Smooth muscle cell (in vitro differentiated cells): ENCODE data around the gene IPO11. TPM values are rescaled to one million over a fixed set of nuclear protein-coding genes. Genes with fewer than 3 reads are reported as not detected.
A peak's percentile ranks its signal among the peaks of the same experiment; 100 is the strongest.

Experiments
- DNase-seq: peaks from one replicate; lab custom pipeline; 2025; ENCODE audit not compliant: unreplicated experiment; lab: John Stamatoyannopoulos, UW
- H2AFZ ChIP-seq: fragments of 200-600 bp; sonication (generic); 2 replicates; pipeline ENCODE4 v1.6.0; 2016; ENCODE audit warnings: antibody characterized with exemption, low read depth, mild to moderate bottlenecking
- H3F3A ChIP-seq: fragments of 200-600 bp; sonication (generic); 2 replicates; pipeline ENCODE4 v1.6.0; 2017; ENCODE audit warnings: antibody characterized with exemption, low read depth
- H3K27ac ChIP-seq: fragments of 200-600 bp; sonication (generic); 2 replicates; pipeline ENCODE4 v1.5.1; 2016; ENCODE audit warnings: low read depth, mild to moderate bottlenecking
- H3K27me3 ChIP-seq: fragments of 200-600 bp; sonication (generic); 2 replicates; pipeline ENCODE4 v1.6.1; 2016; ENCODE audit warnings: low read depth, mild to moderate bottlenecking
- H3K36me3 ChIP-seq: fragments of 200-600 bp; sonication (generic); 2 replicates; pipeline ENCODE4 v1.5.1; 2016; ENCODE audit warnings: low read depth
- H3K4me1 ChIP-seq: fragments of 200-600 bp; sonication (generic); 2 replicates; pipeline ENCODE4 v1.5.1; 2016; ENCODE audit warnings: low read depth
- H3K4me2 ChIP-seq: fragments of 200-600 bp; sonication (generic); 2 replicates; pipeline ENCODE4 v1.6.0; 2016; ENCODE audit warnings: mild to moderate bottlenecking
- H3K4me3 ChIP-seq: fragments of 200-600 bp; sonication (generic); 2 replicates; pipeline ENCODE4 v1.5.1; 2016; ENCODE audit warnings: mild to moderate bottlenecking
- H3K79me2 ChIP-seq: fragments of 200-600 bp; sonication (generic); 2 replicates; pipeline ENCODE4 v1.6.0; 2016; ENCODE audit warnings: low read depth, mild to moderate bottlenecking
- H3K9ac ChIP-seq: fragments of 200-600 bp; sonication (generic); 2 replicates; pipeline ENCODE4 v1.6.0; 2016; ENCODE audit warnings: low read depth
- H3K9me3 ChIP-seq: fragments of 200-600 bp; sonication (generic); replicated peaks from 2 replicates; pipeline ENCODE4 v1.5.1; 2016; ENCODE audit warnings: low read depth
- H4K20me1 ChIP-seq: fragments of 200-600 bp; sonication (generic); 2 replicates; pipeline ENCODE4 v1.6.0; 2016; ENCODE audit warnings: low read depth
- WGBS: methylation state at CpG from one replicate; pipeline ENCODE4 v1.1.7; 2016; ENCODE audit warnings: low lambda C conversion rate; 5-methylcytosine and 5-hydroxymethylcytosine counted together
- polyA plus RNA-seq: library from polyadenylated mRNA; unstranded; fragments of >200 nt; fragmentation: Nextera tagmentation; extraction: Ambion mirVana; gene quantifications from 2 replicates; pipeline ENCODE4 v1.2.1, GENCODE V29; 2016
- total RNA-seq: library from RNA; depleted of rRNA; stranded (reverse); fragments of >200 nt; gene quantifications from 2 replicates; pipeline ENCODE4 v1.2.3, GENCODE V29; 2014
- TF ChIP-seq, protein P1 (sequence below): fragments of 200-600 bp; sonication (generic); IDR thresholded peaks from 2 replicates; pipeline ENCODE4 v1.5.1; 2017; ENCODE audit warnings: borderline replicate concordance, mild to moderate bottlenecking, antibody characterized with exemption; ENCODE audit not compliant: insufficient read depth, poor library complexity, severe bottlenecking

The IPO11 gene
- total and polyA plus RNA-seq, 2 experiments from 2014 or later = 9.3 to 31.8 TPM

DNA sequence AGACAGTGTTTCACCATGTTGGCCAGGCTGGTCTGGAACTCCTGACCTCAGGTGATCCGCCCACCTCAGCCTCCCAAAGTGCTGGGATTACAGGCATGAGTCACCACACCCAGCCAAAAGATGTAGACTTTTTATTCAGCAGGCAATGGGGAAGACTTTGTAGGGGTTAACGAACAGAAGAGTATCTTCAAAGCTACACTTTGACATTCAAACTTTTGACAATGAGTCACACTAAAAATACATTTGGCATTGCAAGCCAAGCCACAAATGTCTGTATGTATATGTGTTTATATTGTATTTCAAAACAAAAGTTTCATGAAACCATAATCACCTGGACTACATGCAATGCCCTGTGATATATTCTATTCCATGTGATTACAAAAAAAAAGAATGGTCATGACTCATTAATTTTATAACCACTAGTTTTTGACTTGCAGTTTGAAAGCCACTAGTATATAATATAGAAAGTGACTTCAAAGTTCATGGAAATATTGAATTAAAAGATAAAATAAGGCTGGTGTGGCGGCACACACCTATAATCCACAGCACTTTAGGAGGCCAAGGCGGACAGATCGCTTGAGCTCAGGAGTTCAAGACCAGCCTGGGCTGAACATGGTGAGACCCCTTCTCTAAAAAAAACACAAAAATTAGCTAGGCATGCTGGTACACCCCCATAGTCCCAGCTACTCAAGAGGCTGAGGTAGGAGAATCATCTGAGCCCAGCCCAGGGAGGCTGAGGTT, 17.2 kb upstream of the IPO11 start:
- no peak overlapping the region for H2AFZ ChIP-seq
- H4K20me1 ChIP-seq = no peaks in the 10 kb centered on the region
- no peaks in the 10 kb centered on the region for H3K9me3 ChIP-seq
- no peak for DNase-seq
- no peaks in the 10 kb centered on the region for H3K27me3 ChIP-seq
- H3K4me2 ChIP-seq = no peak overlapping the region
- no peak overlapping the region for H3K4me3 ChIP-seq
- no peaks in the 10 kb centered on the region for H3K4me1 ChIP-seq
- peak overlapping the region; percentile 45 for H3K27ac ChIP-seq
- H3K79me2 ChIP-seq = no peaks in the 10 kb centered on the region
- peaks cover 19% of the 10 kb centered on the region for H3K36me3 ChIP-seq
- no peak overlapping the region for H3K9ac ChIP-seq
- H3F3A ChIP-seq = peaks cover 5% of the 10 kb centered on the region
- 83% methylated on average over 5 of the region's 5 CpGs for WGBS
- TF ChIP-seq, protein P1, sequence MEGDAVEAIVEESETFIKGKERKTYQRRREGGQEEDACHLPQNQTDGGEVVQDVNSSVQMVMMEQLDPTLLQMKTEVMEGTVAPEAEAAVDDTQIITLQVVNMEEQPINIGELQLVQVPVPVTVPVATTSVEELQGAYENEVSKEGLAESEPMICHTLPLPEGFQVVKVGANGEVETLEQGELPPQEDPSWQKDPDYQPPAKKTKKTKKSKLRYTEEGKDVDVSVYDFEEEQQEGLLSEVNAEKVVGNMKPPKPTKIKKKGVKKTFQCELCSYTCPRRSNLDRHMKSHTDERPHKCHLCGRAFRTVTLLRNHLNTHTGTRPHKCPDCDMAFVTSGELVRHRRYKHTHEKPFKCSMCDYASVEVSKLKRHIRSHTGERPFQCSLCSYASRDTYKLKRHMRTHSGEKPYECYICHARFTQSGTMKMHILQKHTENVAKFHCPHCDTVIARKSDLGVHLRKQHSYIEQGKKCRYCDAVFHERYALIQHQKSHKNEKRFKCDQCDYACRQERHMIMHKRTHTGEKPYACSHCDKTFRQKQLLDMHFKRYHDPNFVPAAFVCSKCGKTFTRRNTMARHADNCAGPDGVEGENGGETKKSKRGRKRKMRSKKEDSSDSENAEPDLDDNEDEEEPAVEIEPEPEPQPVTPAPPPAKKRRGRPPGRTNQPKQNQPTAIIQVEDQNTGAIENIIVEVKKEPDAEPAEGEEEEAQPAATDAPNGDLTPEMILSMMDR = no peak

DNA sequence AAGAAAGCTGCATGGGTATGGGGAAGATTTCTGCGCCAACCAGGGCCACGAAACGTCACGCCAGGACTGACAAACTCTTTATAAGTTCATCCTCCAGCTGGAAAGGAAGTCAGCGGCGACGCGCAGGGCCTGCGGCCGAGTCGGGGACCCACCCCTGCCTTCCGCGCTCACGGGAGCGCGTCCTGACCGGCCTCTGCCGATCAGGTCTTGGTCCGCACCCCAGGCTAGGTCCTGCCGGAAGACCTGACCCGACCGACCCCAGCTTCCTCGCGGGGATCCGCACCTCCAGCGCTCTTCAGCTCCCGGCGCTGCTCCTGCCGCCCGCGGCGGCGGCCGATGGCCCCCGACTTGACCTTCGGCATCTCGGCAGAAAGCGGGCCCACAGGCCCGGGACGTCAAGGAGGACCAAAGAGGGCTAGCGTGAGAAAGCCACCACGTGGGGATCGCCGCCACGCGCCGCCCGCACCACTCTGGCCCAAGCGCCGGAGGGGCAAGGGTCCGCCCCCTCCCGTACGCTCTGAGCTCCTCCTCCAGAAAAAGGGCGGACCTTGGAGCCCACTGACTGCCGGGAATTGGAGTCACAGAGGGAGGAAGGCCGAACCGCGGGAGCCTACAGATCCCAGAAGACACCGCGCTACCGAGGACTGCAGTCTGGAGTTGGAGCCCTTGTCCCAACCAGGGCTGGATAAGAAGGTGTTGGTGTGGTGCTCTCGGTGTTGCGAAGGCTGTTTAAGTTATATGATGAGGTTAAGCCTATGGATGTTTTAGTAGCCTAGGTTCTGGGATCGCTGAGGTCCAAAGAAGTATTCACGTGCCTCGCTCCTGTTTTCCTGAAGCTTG, 8.9 kb upstream of the IPO11 start, which contains the start of gene DIMT1:
Gene DIMT1, minus strand, starts transcription at position 495 of the 840 bp plus-strand sequence. Its CDS starts 133 bp downstream, at position 362.
- H3K36me3 ChIP-seq = no peaks in the 10 kb centered on the region
- H3K4me3 ChIP-seq = peak within 1 kb of the TSS; percentile 67
- peak within 1 kb of the TSS; percentile 91 for H3K27ac ChIP-seq
- H3F3A ChIP-seq = no peaks in the 10 kb centered on the region
- under 1% methylated on average over 66 of the region's 66 CpGs for WGBS
- H3K4me2 ChIP-seq = peak within 1 kb of the TSS; percentile 92
- H2AFZ ChIP-seq = peak within 1 kb of the TSS; percentile 87
- no peaks in the 10 kb centered on the region for H3K9me3 ChIP-seq
- no peaks in the 10 kb centered on the region for H4K20me1 ChIP-seq
- H3K9ac ChIP-seq = peak within 1 kb of the TSS; percentile 91
- peaks cover 10% of the 10 kb centered on the region for H3K4me1 ChIP-seq
- no peaks in the 10 kb centered on the region for H3K27me3 ChIP-seq
- TF ChIP-seq, protein P1 = no peak
- DNase-seq = peak; percentile 76
- peaks cover 16% of the 10 kb centered on the region for H3K79me2 ChIP-seq

DNA sequence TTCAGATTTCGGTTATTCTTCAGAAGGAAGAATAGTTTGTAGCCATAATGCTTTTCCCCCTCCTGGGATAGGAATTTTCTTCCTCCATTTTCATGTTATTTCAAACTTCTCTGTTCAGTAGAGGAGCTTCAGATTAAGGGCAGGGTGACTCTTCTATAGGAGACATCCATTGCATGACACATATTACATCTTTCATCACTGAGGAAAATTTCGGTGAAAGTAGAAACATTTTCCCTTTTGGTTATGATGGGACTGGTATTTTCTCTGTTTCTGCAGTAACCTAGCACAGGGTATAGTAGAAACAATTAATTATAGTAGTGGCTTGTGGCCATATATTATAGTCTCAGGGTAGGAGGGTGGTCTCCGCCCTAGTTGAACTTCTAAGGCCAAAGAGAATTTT, 1.1 kb downstream of the IPO11 start:
- no peak for DNase-seq
- H3K27me3 ChIP-seq = no peaks in the 10 kb centered on the region
- H3K27ac ChIP-seq = no peak overlapping the region
- no peaks in the 10 kb centered on the region for H3K9me3 ChIP-seq
- no peaks in the 10 kb centered on the region for H3F3A ChIP-seq
- peaks cover 56% of the 10 kb centered on the region for H3K79me2 ChIP-seq
- no peaks in the 10 kb centered on the region for H3K36me3 ChIP-seq
- H4K20me1 ChIP-seq = peaks cover 7% of the 10 kb centered on the region
- no peak overlapping the region for H2AFZ ChIP-seq
- WGBS = 74% methylated on average over 3 of the region's 3 CpGs
- H3K4me1 ChIP-seq = peaks cover 10% of the 10 kb centered on the region
- TF ChIP-seq, protein P1 = no peak
- peak overlapping the region; percentile 94 for H3K9ac ChIP-seq
- peak overlapping the region; percentile 96 for H3K4me2 ChIP-seq
- H3K4me3 ChIP-seq = peak overlapping the region; percentile 89
